GM12891 (cell line): ENCODE results near the gene PORCN.

ENCODE experiments used
- POLR2A ChIP-seq: IDR thresholded peaks from 2 replicates; pipeline ENCODE4 v1.6.1; 2011; ENCODE audit warnings: low read depth, low read length, control low read depth
- POLR2AphosphoS5 ChIP-seq: IDR thresholded peaks from 2 replicates; pipeline ENCODE4 v1.6.1; 2011; ENCODE audit warnings: low read depth, low read length, control low read depth
- SPI1 ChIP-seq: IDR thresholded peaks from 2 replicates; pipeline ENCODE4 v1.6.1; 2011; ENCODE audit warnings: low read depth, low read length, control low read depth
- TAF1 ChIP-seq: IDR thresholded peaks from 2 replicates; pipeline ENCODE4 v1.6.1; 2011; ENCODE audit warnings: low read depth, low read length, control low read depth

DNA sequence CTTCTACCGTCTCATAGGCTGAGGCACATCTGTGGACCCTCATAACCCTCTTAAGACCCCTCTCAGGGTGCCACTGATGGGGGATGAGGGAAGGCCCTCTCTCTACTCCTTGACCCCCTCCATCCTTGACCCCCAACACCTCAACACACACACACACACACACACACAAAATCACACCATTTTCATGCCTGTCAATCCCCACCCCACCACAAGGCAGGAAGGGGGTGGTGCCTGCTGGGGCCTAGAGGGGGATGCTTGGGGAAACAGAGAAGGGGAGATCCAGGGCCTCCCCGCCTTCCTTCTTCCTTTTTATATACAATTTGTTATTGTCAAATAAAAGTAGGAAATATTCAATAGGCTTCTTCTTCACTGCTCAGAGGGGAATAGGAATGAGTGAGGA, 11.7 kb downstream of the PORCN start:
- TF ChIP-seq POLR2A (no peak), TAF1 (no peak), SPI1 (no peak), POLR2AphosphoS5 (no peak)
